Smooth muscle cell (in vitro differentiated cells): ENCODE data around the gene NVL. TPM values are rescaled to one million over a fixed set of nuclear protein-coding genes. Genes with fewer than 3 reads are reported as not detected.

Experiments used
- DNase-seq: peaks from one replicate; lab custom pipeline; 2025; ENCODE audit not compliant: unreplicated experiment; lab: John Stamatoyannopoulos, UW
- H2AFZ ChIP-seq: fragments of 200-600 bp; sonication (generic); 2 replicates; pipeline ENCODE4 v1.6.0; 2016; ENCODE audit warnings: antibody characterized with exemption, low read depth, mild to moderate bottlenecking
- H3F3A ChIP-seq: fragments of 200-600 bp; sonication (generic); 2 replicates; pipeline ENCODE4 v1.6.0; 2017; ENCODE audit warnings: antibody characterized with exemption, low read depth
- H3K27ac ChIP-seq: fragments of 200-600 bp; sonication (generic); 2 replicates; pipeline ENCODE4 v1.5.1; 2016; ENCODE audit warnings: low read depth, mild to moderate bottlenecking
- H3K27me3 ChIP-seq: fragments of 200-600 bp; sonication (generic); 2 replicates; pipeline ENCODE4 v1.6.1; 2016; ENCODE audit warnings: low read depth, mild to moderate bottlenecking
- H3K36me3 ChIP-seq: fragments of 200-600 bp; sonication (generic); 2 replicates; pipeline ENCODE4 v1.5.1; 2016; ENCODE audit warnings: low read depth
- H3K4me1 ChIP-seq: fragments of 200-600 bp; sonication (generic); 2 replicates; pipeline ENCODE4 v1.5.1; 2016; ENCODE audit warnings: low read depth
- H3K4me2 ChIP-seq: fragments of 200-600 bp; sonication (generic); 2 replicates; pipeline ENCODE4 v1.6.0; 2016; ENCODE audit warnings: mild to moderate bottlenecking
- H3K4me3 ChIP-seq: fragments of 200-600 bp; sonication (generic); 2 replicates; pipeline ENCODE4 v1.5.1; 2016; ENCODE audit warnings: mild to moderate bottlenecking
- H3K79me2 ChIP-seq: fragments of 200-600 bp; sonication (generic); 2 replicates; pipeline ENCODE4 v1.6.0; 2016; ENCODE audit warnings: low read depth, mild to moderate bottlenecking
- H3K9ac ChIP-seq: fragments of 200-600 bp; sonication (generic); 2 replicates; pipeline ENCODE4 v1.6.0; 2016; ENCODE audit warnings: low read depth
- H3K9me3 ChIP-seq: fragments of 200-600 bp; sonication (generic); replicated peaks from 2 replicates; pipeline ENCODE4 v1.5.1; 2016; ENCODE audit warnings: low read depth
- H4K20me1 ChIP-seq: fragments of 200-600 bp; sonication (generic); 2 replicates; pipeline ENCODE4 v1.6.0; 2016; ENCODE audit warnings: low read depth
- CTCF ChIP-seq: fragments of 200-600 bp; sonication (generic); IDR thresholded peaks from 2 replicates; pipeline ENCODE4 v1.5.1; 2017; ENCODE audit warnings: borderline replicate concordance, mild to moderate bottlenecking, antibody characterized with exemption; ENCODE audit not compliant: insufficient read depth, poor library complexity, severe bottlenecking
- WGBS: methylation state at CpG from one replicate; pipeline ENCODE4 v1.1.7; 2016; ENCODE audit warnings: low lambda C conversion rate; 5-methylcytosine and 5-hydroxymethylcytosine counted together
- polyA plus RNA-seq: library from polyadenylated mRNA; unstranded; fragments of >200 nt; fragmentation: Nextera tagmentation; extraction: Ambion mirVana; gene quantifications from 2 replicates; pipeline ENCODE4 v1.2.1, GENCODE V29; 2016
- total RNA-seq: library from RNA; depleted of rRNA; stranded (reverse); fragments of >200 nt; gene quantifications from 2 replicates; pipeline ENCODE4 v1.2.3, GENCODE V29; 2014

The NVL gene
- total and polyA plus RNA-seq, 2 experiments from 2014 or later = 17.3 to 35.4 TPM

- H4K20me1 ChIP-seq = no peaks in the 10 kb centered on the region
- TF ChIP-seq CTCF = no peak
- H3K27me3 ChIP-seq = no peaks in the 10 kb centered on the region
- WGBS = 33% methylated on average over 5 of the region's 5 CpGs
- no peak overlapping the region for H3K4me3 ChIP-seq
- H3F3A ChIP-seq = no peaks in the 10 kb centered on the region
- peaks cover 9% of the 10 kb centered on the region for H3K36me3 ChIP-seq
- DNase-seq = no peak
- H2AFZ ChIP-seq = no peak overlapping the region
- peak overlapping the region; percentile 56 for H3K27ac ChIP-seq
- peaks cover under 1% of the 10 kb centered on the region for H3K4me1 ChIP-seq
- H3K79me2 ChIP-seq = no peaks in the 10 kb centered on the region
- peak overlapping the region; percentile 3 for H3K4me2 ChIP-seq
- H3K9ac ChIP-seq = no peak overlapping the region
- H3K9me3 ChIP-seq = no peaks in the 10 kb centered on the region
Observed at GRCh38 chr1:224251741-224252146, 78.2 kb downstream of the NVL start.

DNA sequence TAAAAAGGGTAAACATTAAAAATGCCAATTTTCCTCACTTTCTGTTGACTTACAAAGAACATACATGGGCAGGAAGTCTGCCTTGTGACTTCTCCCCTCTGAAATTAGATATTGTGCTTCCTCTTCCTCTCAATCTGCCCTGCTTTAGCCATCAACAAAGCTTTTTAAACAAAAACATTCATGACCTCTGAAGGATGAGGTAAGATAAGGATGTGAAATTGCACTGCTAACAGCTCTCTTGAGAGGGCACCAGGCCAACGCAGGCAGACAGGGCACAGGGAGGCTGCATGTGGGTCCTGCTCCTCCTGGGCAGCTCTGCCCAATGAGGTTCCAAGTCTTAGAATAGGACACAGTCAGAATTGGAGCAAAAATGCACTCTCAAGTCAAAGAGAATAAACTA is 84.8 kb downstream of the NVL start:
- no peak for TF ChIP-seq CTCF
- no peaks in the 10 kb centered on the region for H3K9me3 ChIP-seq
- H3K9ac ChIP-seq = no peak overlapping the region
- no peaks in the 10 kb centered on the region for H3F3A ChIP-seq
- H3K27ac ChIP-seq = no peak overlapping the region
- H3K79me2 ChIP-seq = no peaks in the 10 kb centered on the region
- no peak overlapping the region for H3K4me3 ChIP-seq
- no peaks in the 10 kb centered on the region for H3K4me1 ChIP-seq
- 89% methylated on average over 1 of the region's 1 CpG for WGBS
- H3K27me3 ChIP-seq = no peaks in the 10 kb centered on the region
- H2AFZ ChIP-seq = no peak overlapping the region
- H3K36me3 ChIP-seq = peaks cover 9% of the 10 kb centered on the region
- H3K4me2 ChIP-seq = no peak overlapping the region
- H4K20me1 ChIP-seq = no peaks in the 10 kb centered on the region
- no peak for DNase-seq

GRCh38 chr1:224238756-224239155 is 91.2 kb downstream of the NVL start:
- no peak overlapping the region for H3K27ac ChIP-seq
- H3F3A ChIP-seq = no peaks in the 10 kb centered on the region
- no peak overlapping the region for H3K4me3 ChIP-seq
- no peak for DNase-seq
- H3K79me2 ChIP-seq = no peaks in the 10 kb centered on the region
- H3K4me1 ChIP-seq = no peaks in the 10 kb centered on the region
- no peaks in the 10 kb centered on the region for H4K20me1 ChIP-seq
- no peaks in the 10 kb centered on the region for H3K27me3 ChIP-seq
- no peaks in the 10 kb centered on the region for H3K9me3 ChIP-seq
- no peak overlapping the region for H2AFZ ChIP-seq
- H3K9ac ChIP-seq = no peak overlapping the region
- WGBS = 91% methylated on average over 3 of the region's 3 CpGs
- H3K4me2 ChIP-seq = no peak overlapping the region
- no peak for TF ChIP-seq CTCF
- no peaks in the 10 kb centered on the region for H3K36me3 ChIP-seq

GRCh38 chr1:224238212-224238611 is 91.8 kb downstream of the NVL start:
- no peak overlapping the region for H2AFZ ChIP-seq
- H3K79me2 ChIP-seq = no peaks in the 10 kb centered on the region
- no peak for DNase-seq
- H4K20me1 ChIP-seq = no peaks in the 10 kb centered on the region
- no peaks in the 10 kb centered on the region for H3K27me3 ChIP-seq
- 92% methylated on average over 9 of the region's 9 CpGs for WGBS
- no peaks in the 10 kb centered on the region for H3K4me1 ChIP-seq
- H3K9me3 ChIP-seq = no peaks in the 10 kb centered on the region
- no peaks in the 10 kb centered on the region for H3F3A ChIP-seq
- no peak overlapping the region for H3K4me3 ChIP-seq
- H3K4me2 ChIP-seq = no peak overlapping the region
- H3K27ac ChIP-seq = no peak overlapping the region
- H3K36me3 ChIP-seq = no peaks in the 10 kb centered on the region
- H3K9ac ChIP-seq = no peak overlapping the region
- TF ChIP-seq CTCF = no peak
